NCI-H2107 (cell line): ENCODE measurements around the gene FXR1.
"Not testable (repeated sequence)": the region's sequence is repeated elsewhere in the genome, so short reads cannot be mapped to it uniquely, and the experiment has no call there.

Experiments
- DNase-seq: peaks from one replicate; lab custom pipeline; 2025; lab: John Stamatoyannopoulos, UW

Gene FXR1

DNA sequence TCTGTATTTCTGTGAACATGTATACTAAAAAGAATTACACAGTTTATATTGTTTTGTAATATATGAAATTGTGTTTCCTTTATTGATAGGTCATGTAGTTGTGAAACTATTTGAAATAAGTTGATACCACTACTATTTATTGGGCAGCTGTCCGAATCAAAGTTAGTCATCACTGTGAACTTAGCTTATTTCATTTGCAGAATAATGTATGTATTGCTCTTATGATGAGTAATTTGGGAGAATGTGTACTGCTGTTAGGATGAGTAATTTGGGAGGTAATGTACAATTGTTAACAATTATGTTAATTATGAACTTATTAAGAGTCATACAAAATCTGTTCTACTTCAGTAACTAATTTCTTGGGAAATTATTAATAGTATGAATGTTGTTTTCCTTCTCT is 22.2 kb downstream of the FXR1 start:
- DNase-seq = no peak

DNA sequence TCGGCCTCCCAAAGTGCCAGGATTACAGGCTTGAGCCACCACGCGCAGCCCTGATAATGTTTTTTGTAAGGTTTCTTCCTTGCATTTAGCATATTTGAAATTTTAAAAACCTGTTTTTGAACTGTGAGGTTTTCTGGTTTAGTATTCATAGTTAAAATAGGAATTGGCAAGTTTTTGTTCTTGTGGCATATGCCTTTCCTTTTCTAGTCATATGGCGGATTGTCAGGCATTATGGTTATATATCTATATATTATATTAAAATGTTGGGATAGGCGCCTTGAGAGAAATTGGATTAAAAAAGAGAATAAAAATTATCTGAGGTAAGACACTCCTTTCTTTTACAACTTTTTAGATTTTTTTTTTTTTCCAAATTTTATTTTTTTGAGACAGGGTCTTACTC is 28.4 kb downstream of the FXR1 start:
- DNase-seq = no peak

DNA sequence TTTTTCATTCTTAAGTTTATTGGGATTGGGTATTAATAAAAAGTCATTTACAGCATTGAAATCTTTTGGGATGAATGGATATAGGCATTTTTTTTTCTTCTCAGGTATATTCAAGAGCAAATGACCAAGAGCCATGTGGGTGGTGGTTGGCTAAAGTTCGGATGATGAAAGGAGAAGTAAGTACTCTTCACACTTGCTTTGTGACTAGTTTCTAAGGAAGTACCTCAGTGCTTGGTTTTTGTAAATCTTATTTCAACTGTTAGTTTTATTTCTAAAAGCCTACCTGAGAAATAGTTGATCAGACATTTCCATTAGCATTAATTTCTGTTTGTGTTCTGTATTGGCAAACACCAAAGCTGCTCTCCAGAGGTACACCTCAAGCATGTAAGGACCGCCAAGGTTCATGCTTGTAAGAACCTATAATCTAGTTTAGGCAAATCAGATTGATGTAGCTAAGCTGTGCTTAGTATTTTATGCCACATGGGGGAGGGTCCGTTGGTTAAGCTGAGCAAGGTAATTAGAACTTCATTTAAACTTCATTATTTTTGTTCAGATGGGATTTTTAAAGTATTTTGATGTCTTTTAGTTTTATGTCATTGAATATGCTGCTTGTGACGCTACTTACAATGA is 35.4 kb downstream of the FXR1 start:
- DNase-seq = no peak

DNA sequence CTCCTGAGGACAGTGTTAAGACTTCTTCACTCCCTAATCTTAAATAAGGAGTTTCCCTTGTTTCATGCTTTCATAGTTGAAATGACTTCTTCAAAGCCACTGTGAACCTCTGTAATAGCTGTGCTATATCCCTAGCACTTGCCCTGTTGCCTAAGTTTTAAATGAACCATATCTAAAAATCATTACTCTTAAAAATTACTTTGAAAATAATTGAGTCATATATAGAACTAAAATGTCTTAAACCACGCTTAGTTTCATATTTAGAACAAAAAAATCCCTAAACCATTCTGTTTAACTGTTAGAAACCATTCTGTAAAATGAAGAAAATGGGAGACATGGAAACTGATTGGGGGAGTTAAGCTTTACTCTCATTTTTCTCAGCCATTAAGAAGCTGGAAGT is 47.2 kb downstream of the FXR1 start:
- DNase-seq = no peak

DNA sequence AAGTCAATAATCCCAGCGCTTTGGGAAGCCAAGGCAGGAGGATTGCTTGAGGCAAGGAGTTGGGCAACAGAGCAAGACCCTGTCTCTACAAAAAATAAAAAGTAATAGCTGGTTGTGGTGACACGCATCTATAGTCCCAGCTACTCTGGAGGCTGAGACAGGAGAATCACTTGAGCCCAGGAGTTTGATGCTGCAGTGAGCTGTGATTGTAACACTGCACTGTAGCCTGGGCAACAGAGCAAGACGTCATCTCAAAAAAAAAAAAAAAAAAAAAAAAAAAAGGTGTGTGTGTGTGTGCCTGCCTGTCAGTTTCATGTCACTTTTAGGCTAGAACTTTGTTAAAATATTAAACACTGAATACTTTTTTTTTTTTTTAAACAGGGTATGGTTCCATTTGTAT is 48.6 kb downstream of the FXR1 start:
- DNase-seq = no peak

DNA sequence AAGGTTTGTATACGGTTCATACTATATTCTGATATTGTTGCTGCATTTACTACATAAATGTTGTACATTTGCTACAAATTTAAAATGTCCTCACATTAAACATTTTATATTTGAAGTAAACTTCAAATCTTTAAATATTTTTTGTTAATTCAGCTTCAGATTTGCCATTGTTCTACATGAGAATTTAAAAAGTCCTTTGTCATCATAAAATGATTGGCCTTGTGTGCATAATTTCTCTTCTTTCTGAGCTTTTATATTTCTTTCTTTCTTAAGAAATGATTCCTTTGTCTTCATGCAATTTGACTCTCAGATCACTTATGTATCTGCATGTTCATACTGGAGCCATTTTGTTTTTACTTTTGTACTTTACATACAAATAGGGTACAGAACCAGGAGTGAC is 49.1 kb downstream of the FXR1 start:
- no peak for DNase-seq

DNA sequence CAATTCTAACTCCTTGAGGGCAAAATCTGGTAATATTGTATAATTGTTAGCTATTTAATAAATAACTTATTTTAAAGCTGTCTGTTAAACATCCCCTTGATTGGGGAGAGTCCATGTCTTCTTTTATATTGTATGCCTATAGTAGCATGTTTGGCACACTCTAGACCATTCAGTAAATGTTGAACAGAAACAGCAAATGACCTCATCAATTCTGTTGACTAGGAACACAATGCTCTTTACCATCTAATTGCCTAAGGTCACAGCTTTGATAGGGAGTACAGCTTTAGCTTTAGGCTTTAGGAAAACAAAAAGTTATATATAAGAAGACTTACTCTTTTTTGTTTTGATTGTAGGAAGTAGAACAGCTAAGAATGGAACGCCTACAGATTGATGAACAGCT is 50.1 kb downstream of the FXR1 start:
- DNase-seq = no peak

DNA sequence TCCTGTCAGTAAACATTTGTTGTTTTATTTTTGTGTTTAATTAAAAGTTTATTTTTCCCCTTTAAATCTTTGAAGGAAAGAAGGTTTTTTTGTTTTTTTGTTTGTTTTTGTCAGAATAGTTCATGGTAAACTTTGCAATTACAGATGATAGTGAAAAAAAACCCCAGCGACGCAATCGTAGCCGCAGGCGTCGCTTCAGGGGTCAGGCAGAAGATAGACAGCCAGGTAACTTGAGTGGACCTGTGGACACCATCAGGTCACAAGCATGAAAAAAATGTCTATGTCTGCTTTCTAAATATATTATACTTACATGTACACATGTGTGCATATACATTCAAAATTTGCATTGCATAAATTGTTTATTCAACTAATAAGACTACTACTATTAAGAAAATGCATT is 58.5 kb downstream of the FXR1 start:
- no peak for DNase-seq

GRCh38 chr3:180973543-180973942 is 61.1 kb downstream of the FXR1 start:
- DNase-seq = no peak

- DNase-seq = no peak
Observed at GRCh38 chr3:180974286-180974685, 61.8 kb downstream of the FXR1 start.

DNA sequence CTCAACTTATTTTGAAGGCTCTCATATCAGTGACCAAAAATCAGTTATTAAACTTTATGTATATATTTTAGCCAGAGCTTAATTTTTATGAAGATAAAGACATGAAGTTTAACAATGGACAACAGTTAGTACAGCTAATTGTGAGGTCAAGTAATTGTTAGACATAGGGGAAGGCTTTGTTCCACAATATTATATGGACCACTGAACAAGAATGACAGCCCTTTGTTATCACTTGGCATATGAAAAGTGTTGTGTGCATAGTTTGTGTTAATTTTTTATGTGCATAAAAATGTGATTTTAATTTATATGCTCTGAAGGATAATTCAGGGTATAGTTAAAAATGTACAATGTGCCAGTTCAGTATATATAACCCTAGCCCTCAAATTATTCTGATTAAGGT is 65.0 kb downstream of the FXR1 start:
- DNase-seq = no peak

DNA sequence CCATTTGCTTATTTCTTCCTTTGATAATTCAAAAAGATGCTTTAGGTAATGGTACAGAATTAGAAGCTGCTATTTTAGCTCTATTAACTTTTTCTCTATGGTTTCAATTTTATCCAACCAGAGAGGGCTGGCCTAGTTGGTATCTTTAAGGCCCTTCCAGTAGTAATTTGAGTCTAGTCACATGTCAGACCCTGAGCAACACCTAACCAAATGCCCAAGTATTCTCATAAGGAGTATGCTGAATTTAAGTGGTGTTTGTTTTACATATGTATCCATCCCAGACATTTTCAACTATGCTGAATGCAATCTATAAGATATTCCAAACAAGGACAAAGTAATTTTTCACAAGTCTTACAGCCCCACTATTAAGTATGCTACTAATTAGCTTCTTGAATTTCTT is 67.5 kb downstream of the FXR1 start:
- no peak for DNase-seq

DNA sequence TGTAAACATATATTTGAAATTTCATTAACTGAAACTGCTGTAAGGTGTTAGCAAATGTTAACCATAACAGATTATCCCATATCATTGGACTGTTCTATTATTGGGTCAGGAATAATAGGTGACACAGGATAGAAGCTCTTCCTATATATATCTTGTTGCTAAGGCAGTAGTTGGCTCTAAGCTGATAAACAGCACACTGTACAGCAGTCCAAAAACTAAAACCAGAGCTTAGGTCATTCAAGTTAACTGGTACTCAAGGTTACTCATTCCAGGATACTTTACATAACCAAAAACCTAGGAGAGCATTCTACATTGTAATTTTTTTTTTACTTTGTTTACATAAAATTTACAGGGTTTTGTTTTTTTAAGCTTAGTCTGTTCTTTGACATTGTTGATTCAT is 68.1 kb downstream of the FXR1 start:
- DNase-seq = no peak

DNA sequence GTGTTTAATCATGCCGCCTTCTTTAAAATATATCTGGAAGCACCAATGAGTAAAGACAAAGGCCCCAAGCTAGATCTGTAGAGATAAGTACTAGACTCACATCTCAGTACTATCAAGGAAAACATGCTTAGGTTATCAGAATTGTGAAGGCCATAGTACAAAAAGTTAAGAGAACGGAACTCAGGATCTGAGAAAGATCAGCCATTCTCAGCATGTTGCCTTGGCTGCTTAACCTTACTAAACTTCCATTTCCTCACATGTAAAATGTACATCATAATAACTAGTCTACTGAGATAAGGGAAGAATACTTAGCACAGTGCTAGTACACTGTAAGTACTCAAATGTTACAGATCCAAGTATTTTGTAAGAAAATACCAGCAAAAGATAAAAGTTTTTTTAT is 69.4 kb downstream of the FXR1 start:
- DNase-seq = no peak

GRCh38 chr3:180983136-180983535 is 70.7 kb downstream of the FXR1 start:
- no peak for DNase-seq

- DNase-seq = not testable (repeated sequence)
Observed at GRCh38 chr3:180986366-180986765, 73.9 kb downstream of the FXR1 start.

GRCh38 chr3:180987344-180987743 is 74.9 kb downstream of the FXR1 start:
- DNase-seq = no peak

- peak; percentile 100 for DNase-seq
Observed at GRCh38 chr3:180989291-180990163, 77.1 kb downstream of the FXR1 start, which contains the start of gene DNAJC19. TSS of gene DNAJC19 (minus strand) at chr3:180989736. CDS start at chr3:180989602, 134 bp downstream.

DNA sequence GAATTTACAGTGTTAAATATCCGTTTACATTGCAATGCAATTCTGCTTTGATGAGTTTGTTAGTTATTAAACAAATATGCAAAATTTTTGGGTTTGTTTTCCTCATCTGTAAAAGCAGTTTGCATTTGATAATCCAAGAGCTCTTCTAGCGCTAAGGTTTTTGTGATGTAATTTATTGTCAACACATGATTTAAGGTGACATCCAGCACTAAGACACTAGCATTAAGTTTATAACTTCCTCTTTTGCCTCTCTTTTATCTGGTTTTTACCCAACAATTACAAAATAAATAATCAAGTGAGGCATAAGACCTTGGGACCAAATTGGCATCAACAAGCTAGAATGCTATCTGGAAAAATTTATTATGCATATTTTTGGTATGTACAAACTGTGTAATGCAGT is 78.0 kb downstream of the FXR1 start:
- no peak for DNase-seq

DNA sequence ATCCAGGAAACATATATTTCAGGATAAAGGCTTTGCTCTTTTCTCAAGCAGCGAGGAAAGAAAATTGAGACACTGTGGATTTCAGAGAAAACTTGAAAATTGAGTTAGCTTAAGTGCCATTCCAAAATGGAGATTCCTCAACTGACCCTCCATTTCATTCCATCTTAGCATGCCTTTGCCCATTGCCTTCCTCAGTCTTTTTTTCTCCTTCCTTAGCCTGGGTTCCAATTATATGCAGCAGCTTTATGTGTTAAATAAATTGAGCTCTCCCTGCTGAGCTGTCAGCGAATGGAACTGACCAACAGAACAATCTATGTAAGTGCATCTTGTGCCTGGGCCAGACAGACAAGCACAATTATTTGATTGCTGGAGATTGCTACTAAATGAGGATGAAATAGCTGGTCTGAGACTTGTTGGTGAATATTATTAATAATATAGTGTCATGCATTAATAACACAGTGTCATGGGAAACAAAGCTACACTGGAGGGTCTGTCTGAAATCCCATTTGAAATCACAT is 84.0 kb downstream of the FXR1 start:
- no peak for DNase-seq

DNA sequence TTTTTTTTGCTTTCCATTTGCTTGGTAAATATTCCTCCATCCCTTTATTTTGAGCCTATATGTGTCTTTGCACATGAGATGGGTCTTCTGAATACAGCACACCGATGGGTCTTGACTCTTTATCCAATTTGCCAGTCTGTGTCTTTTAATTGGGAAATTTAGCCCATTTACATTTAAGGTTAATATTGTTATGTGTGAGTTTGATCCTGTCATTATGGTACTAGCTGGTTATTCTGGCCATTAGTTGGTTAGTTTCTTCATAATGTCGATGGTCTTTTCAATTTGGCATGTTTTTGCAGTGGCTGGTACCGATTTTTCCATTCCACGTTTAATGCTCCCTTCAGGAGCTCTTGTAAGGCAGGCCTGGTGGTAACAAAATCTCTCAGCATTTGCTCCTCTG is 89.9 kb downstream of the FXR1 start:
- not testable (repeated sequence) for DNase-seq

- not testable (repeated sequence) for DNase-seq
Observed at GRCh38 chr3:181003469-181003868, 91.0 kb downstream of the FXR1 start.

DNA sequence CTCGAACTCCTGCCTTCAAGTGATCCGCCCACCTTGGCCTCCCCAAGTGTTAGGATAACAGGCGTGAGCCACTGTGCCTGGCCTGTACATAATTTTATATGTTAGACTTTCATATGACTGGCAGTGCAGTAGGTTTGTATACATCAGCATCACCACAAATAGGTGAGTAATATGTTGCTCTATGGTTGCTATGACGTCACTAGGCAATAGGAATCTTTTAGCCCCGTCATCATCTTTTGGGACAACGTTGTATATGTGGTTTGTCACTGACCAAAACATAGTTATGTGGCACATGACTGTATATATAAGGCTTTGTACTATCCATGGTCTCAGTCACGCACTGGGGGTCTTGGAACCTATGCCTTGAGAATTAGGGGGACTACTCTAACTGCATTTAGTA is 94.1 kb downstream of the FXR1 start:
- no peak for DNase-seq
